NCI-H1694 (cell line): ENCODE data around the gene PMM2.
"Not testable (repeated sequence)": the region's sequence is repeated elsewhere in the genome, so short reads cannot be mapped to it uniquely, and the experiment has no call there.

Experiments used
- DNase-seq: peaks from one replicate; lab custom pipeline; 2025; lab: John Stamatoyannopoulos, UW

The PMM2 gene

DNA sequence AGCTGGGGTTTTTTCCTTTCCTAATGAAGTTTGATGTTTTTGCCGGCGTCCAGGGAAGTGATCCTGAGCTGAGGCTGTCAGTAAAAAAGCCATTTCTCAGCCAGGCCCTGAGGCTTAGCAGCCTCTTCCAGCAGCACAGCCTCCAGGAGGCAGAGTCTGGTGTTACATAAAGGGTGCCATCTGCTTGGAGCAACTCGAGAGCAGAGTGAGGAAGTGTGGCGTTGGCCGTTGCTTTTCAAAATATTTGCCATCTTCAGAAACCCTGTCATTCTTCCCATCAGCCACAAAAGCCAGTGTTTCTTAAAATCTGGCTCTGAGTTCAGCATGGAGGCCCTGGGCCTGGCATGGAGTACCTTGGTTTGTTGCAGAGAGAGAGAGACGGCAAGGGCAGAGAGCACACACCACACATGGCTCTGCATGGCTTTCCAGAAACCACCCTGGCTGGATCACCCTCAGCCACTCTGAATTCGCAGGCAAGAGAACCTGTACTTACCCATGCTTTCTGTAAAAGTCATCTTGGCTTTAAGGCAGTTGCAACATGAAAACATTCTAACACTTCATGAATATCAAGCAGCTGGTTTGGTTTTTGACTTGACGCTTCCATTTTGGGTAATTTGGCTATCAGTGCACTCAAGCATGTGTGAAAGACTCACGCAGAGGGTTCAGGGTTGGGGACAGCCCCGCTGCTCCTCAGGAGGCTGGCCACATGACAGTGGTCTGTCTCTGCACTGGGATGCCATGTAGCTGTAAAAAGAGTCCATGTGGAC, 21.0 kb downstream of the PMM2 start:
- DNase-seq: no peak

DNA sequence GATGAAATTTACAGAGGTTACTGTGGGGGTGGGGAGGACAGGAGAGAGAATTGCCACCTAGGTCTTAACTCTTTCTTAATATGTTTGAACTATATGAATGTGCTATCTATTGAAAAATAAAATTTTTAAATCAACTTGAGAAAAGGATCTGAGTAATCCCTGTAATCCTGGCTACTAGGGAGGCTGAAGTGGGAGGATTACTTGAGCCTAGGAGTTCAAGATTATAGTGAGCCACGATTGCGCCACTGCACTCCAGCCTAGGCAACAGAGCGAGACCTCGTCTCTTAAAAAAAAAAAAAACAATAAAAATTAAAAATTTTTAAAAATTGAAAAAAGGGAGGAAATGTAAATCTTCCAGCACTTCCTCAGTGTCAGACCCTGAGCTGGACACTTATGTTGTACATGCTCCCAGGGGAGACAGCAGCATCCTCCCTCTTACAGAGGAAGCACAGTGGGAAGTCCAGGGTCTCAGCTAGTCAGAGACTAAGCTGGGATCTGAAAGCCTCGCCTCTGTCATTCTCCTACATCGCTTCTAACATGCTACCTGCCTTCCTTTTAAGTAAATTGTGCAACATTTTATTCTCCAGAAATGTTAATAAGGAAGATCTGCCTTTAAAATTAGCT, 21.9 kb downstream of the PMM2 start:
- no peak for DNase-seq

DNA sequence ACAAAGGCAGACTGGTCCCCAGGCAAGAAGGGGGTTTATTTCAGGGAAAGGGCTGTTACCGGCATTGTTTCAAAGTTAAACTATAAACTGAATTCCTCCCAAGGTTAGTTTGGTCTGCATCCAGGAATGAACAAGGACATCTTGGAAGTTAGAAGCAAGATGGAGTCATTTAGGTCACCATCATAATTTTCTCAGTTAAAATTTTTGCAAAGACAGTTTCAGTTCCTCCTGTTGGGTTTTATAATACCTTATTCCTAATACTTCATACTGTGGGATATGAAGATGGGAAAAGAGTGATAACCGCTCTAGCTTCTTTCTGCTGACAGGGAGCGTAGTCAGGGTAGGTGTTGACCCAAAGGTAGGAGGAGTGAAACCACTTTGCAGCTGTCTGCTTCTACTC, 24.8 kb downstream of the PMM2 start:
- no peak for DNase-seq

DNA sequence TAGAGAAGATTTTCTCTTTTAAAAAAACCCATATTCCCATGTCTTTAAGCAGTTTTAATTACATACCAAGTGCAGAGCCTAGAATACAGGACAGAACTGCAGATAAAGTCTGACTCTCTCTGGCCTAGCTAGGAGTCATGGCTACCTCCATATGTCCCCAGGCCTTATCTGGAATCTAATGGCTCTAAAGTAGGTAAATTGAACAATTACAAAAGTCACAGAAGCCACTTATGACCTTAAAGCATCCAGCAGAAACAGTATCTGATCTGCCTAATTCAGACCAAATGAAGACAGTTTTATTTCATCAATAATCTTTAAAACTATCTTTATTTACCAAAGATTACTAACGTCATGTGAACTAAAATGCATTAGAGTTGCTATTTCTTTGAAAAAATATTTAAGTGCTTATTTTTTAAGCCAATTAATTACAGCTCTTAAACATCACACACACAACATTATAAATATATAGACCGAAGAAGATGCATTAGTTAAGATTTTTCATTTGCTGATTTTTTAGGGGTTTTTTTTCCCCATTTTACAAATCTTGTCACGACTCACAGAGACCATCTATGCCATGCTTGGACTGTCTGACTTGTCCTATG, 28.7 kb downstream of the PMM2 start:
- DNase-seq: no peak

DNA sequence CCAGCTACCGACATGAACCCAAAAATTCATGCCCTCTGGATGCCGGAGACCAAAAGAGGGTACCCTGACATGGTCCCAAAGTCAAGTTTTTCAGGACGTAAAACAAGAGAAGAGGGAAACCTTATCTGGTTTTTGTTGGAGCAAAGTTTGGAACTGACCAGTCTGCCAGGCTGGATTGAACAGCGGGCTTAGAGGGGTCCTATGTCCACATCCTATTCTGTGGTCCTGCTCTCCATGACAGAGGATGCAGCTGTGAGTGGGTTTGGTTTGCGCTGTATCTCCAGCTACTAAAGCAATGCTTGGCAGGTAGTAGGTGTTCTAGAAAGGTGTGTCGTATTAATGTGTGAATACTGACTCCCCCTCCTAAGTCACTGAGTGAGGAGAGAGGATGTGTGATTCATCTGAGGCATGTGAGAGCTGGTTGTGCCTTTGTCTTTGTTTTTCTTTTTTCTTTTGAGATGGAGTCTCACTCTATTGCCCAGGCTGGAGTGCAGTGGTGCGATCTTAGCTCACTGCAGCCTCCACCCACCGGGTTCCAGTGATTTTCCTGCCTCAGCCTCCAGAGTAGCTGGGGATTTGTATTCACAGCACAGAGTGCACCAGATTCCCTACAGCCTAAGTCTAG, 31.0 kb downstream of the PMM2 start:
- DNase-seq: no peak

DNA sequence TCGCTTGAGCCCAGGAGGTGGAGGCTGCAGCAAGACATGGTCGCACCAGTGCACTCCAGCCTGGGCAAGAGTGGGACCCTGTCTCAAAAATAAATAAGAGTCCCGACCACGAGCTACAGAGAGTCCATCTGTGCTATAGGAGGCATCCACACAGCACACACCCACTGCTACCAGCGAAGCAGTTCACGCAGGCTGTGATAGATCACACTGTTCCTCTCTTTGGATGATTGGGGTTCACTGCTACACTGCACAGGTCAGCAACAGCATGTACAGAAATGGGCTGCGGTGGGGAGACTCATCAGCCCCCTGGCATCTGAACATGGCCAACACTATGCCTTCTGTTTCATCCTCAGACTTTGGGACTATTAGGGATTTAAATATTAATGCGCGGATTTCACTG, 33.8 kb downstream of the PMM2 start:
- no peak for DNase-seq

DNA sequence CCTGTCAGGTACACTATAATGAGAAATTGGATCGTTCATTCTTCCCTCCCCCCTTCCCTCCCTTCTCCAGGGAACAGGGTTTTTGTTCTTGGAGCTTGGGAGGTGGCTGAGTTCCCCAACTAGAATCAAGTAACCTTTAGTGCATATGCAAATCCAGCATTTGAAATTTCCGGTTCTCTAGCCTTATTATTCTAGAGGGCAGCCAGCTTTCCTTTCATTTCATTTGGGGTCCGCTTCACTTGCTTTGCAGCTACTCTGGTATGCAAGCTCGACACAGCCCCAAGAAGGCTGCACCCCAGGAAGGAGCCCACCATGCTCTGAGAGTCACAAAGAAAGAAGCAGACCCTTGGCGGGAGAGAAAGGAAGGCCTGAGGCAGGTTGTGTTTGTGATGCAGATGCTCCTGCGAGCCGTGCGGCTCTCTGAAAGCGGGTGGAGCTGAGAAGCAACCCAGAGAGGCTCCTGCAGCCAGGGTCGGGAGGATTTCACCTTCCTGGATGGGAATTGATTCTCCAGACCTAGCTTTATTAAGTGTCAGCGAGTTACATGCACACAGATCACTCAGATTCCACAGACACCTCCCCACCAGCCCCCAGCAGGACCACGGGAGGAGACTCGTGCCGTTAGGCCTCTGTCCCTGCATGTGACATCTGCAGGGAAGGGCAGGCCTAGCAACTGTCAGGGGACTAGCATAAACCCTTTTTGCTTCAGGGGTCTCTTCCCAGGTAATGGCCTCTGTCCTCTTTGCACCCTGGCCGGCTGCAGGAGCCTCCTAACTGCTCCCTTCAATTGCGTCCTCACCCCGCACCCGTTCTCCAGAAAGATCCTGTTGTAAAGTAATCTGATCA, 34.5 kb downstream of the PMM2 start:
- DNase-seq: no peak

DNA sequence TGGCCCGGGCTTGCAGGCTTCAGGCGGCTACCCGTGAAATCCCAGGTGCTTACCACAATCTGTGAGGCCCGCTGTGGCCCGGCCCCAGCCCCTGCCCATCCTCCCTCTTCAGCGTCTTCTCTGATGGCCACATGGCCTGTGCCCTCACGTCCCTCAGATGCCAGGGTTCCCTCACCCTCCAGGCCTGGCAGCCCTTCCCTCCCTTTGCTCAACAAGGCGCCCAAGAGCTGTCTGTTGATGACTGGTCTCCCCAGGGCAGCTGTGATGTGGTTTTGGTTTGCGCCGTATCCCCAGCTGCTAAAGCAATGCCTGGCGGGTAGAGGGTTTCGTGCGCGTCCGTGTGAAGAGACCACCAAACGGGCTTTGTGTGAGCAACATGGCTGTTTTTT, 35.1 kb downstream of the PMM2 start:
- no peak for DNase-seq

DNA sequence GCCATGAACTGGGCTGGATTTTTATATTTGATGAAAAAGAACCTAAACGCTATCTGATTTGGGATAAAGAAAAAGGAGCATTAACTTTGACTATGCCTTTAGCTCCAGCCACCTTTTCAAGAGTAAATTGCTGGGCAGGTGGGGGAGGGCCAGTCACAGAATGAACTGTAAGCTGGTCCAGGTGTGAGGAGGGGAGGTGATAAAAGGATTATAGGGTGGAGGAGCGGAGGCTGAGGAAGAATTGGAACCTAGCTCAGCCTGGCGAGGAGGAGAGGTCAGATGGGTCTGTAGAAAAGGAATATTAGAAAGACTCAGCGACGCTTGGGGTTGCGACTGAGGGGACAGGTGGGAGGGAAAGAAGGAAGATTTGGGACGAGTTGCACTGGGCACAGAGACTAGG, 39.2 kb downstream of the PMM2 start:
- not testable (repeated sequence) for DNase-seq

DNA sequence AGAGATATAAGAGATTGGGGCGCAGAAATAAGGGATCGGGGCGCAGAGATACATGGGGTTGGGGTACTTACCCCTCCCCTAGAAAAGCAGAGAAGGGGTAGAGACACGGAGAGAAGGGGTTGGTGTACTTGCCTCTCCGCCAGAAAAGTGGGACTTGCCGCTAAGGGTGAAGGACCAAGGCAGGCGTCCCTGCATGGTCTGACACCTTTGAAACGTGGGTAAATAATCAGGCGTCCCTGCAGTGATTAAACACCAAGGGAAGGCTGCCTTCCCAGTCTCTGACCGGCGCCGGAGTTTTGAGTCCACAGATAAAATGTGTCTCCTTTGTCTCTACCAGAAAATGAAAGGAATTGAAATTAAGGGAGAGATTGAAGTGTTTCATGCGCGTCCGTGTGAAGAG, 40.0 kb downstream of the PMM2 start:
- DNase-seq: not testable (repeated sequence)

DNA sequence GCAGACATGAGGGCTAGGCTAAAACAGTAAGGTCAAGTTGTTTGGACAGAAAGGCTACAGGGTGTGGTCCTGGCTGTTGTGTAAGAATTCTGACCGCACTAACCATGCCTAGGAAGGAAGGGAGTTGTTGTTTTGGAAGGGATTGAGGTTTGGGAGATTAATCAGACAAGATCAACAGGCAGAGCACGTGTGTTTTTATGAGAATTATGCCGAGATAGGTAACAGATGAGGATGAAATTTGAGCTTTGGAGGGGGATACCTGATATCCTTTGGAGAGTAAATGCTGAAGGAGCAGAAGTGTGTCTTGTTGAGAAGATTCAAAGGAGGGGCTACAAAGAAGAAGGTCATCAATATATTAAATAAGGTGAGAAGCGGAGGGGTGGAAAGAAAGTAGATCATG, 44.4 kb downstream of the PMM2 start:
- not testable (repeated sequence) for DNase-seq

DNA sequence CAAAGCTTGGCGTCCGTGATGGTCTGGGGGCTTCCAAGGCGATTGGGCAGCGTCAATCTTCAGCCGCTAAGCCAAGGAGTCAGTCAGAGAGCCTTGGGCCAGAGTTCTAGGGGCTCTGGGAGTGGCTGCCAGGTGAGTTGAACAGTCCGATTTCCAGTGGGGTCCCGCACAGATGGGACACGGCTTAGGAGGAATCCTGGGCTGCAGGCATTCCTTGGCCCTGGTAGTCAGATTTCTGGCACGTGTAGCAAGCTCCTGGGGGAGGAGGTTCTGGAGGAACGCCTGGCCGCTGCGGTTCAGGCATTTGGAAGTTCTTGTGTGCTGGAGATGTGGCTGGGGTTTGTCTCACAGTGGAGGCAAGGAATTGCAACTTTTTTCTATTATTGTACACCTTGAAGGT, 45.7 kb downstream of the PMM2 start:
- DNase-seq: not testable (repeated sequence)

DNA sequence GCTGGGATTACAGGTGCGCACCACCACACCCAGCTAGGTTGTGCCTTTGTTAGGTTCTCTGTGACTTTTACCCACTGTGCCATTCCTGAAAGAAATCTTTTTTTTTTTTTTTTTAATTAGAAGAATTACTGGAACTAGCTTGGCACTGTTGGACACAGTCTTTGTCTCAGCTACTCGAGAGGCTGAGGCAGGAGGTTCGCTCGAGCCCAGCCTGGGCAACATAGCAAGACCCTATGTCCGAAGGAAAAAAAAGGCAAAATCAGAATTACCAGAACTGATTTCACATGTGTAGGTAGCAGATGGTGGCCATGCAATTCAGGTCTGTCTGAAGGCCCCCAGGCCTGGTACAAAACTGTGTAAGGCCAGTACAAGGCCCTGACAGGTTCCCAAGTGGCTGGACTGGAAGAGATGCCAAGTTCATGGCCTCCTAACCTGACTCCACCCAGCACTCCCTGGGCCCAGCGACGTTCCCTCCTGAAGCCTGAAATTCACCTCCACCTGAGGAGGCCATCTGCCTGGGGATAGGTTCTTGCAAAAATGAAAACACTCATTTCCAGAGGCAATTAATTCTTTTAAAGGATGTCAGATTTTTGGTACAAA, 48.2 kb downstream of the PMM2 start:
- no peak for DNase-seq

DNA sequence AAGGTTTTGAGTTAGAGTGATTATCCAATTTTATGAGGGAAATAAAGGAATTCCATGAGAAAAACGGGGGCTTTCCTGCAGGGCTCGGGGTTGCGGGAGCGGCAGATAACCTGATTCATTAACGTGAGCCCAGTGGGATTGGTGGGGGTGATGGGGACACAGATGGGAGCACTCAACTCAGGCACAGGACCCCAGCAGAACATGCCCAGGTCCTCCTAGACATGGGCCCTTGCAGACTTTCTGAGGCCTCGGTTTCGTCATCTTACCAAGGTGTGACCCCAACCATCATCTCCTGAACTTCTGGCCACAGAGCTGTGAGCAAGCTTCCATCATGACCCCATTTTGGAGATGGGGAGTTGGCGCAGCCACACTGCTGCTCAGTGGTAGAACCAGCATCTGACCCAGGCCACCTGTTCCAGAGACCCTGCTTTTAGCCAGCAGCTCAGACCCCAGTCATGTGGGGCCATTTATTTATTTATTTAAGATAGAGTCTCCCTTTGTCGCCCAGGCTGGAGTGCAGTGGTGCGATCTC, 48.8 kb downstream of the PMM2 start:
- DNase-seq: no peak

DNA sequence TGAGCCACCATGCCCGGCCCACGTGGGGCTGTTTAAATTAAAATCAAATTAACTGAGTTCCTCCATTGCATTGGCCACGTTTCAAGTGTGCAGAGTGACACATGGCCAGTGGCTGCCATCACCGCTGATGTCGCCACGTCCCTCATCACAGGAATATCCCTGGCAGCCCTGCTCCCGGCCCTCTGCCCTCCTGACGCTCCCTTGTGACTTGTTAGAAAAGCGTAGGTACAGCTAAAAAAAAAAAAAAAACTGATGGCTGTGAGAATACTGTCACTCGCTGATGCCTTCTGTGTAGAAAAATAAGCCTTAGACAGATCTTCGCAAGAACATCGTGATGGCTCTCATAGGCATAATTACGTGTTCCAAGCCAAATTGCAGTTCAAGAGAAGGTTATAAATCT, 49.5 kb downstream of the PMM2 start:
- no peak for DNase-seq

DNA sequence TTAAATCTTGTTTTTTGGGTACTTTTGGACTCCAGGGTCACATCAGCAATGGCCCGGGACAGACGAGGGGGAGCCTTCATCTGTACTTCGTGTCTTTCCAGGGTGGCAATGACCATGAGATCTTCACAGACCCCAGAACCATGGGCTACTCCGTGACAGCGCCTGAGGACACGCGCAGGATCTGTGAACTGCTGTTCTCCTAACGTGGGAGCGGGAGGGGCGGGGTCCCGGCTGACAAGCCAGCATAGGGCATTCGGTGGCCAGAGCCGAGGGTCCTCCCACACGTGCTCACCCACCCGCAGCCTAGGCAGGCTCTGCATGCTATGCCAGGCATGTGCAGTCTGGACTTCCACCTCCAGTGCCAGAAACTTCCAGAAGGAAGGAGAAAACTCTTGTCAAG, 50.0 kb downstream of the PMM2 start:
- no peak for DNase-seq

DNA sequence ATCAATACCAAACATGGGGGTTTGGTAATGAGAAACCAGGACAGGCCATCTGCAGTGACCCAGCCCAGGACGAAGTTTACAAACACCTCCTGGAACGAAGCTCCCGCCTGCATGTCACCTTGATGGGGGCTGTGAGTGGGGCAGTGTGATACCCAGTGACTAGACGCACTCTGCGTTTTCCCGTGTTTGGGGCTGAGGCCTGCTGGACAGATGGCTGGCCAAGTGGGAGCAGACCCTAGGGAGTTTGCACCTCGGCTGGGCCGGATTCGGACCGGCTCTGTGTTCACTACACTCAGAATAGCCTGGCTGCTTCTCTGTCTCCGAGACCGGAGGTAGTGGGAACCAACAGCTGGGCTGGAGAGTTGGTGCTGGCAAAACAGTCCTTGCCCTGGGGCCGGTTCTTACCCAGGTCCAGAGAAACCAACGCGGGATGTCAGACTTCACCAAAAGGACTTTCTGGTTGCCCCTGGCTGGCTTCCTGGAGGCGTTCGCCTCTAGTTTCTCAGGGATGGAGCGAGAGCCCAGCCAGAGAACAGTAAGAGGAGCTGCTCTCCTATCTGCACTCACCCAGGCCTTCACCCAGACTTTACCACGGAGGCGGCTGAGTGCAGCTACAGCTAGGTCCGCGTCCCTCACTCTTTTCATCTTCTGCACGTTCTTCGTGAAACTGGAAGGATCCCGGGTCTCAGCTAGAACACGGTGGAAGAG, 50.7 kb downstream of the PMM2 start:
- DNase-seq: no peak

DNA sequence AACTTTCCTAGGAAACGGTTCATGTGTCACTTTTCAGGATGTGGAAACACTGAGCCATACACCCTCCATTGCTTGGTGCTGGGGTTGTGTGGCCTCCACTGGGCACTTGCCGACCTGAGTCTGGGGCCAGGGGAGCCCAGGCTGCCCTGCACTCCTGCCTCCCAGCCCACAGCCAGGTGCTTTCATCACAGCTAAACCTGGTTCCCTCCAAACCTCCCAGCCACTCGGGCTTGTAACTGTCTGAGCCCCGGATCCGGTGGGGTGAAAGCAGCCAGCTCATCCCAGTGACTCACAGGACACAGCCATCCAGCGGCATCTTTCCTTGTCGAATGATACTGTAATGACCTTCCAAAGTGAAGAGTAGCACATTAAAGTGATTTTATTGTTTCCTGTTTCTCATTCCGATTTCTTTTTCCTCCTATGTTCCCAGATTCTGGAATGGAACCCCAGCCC, 51.3 kb downstream of the PMM2 start:
- no peak for DNase-seq

DNA sequence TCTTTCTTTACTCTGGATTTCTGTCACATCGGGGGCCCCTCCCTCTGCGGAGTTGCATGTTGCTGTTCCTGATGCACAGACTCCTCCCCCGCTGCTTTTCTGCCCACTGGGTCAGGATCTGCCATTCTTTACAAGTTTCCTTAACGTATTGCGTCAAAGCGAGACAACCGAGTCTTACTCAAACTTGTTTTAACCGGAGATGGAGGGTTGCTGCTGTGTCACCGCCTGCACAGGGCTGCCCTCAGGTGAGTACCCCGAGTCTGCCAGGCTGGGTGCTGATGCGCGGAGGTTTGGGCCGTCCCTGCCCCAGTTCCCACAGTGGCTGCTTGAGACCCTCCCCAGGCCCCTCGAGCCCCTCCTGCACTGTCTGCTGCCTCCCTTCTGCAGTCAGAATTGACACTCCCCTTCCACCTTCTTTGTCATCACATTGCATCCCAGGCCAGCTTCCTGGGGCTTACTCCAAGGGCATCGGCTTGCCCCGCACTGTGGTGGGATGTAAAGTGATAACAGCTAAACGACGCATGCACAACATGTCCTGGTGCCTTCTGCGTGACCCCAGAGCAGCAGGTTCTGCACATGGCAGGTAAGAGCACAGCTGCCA, 51.9 kb downstream of the PMM2 start:
- no peak for DNase-seq

DNA sequence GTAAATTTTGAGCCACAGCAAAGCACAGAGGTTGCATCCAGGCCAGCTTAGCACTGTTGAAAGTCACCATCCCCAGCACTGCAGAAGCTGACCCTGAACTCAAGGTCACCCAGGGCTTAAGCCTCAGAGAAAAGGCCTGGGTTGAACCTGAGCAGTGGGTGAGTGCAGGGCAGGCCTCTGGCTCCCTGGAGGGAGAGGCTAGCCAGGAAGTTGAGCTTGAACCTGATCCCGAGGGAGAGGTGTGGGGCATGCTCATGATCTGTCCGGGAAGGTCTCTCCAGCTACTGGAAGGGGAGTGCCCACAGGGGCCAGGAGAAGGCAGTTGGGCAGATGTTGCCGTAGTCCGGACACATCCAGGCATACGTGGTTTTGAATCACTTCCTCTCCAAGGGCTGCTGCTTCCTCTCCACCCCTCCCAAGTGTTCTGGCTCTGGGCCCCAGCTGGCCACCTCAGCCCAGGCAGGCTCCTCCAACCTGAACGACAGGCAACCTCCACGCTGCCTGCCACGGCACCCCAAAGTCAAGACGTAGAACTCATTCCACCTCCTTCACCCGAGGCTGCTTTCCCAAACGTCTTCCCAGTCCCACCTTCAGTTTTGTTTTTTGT, 52.7 kb downstream of the PMM2 start:
- no peak for DNase-seq
